CD14-positive monocyte (primary cell): Measurements from ENCODE around the gene CEP85L. TPM values are rescaled to one million over a fixed set of nuclear protein-coding genes. Genes with fewer than 3 reads are reported as not detected.

Experiments used
- DNase-seq, 3 donors: peaks; one replicate each; pipeline ENCODE4 v3.0.0-alpha.2; 2011 to 2022
- H2AFZ ChIP-seq: 2 replicates; pipeline ENCODE4 v1.6.0; 2012; ENCODE audit warnings: mild to moderate bottlenecking, low read depth, low read length, inconsistent platforms; ENCODE audit not compliant: insufficient read depth, poor library complexity, severe bottlenecking
- H3K27ac ChIP-seq, 2 donors: 1 replicate in 1 of 2; 2 replicates in 1 of 2; pipeline ENCODE4 v1.5.1; 2012 to 2013; ENCODE audit warnings: low read length in 2 of 2, control low read depth in 1 of 2, inconsistent platforms in 1 of 2, low read depth in 1 of 2, mild to moderate bottlenecking in 1 of 2
- H3K27me3 ChIP-seq, 2 donors: one replicate each; pipeline versions ENCODE4 v1.6.0 to v1.6.1; 2011 to 2013; ENCODE audit warnings: low read length in 2 of 2; ENCODE audit not compliant: control insufficient read depth in 2 of 2, insufficient read depth in 2 of 2
- H3K36me3 ChIP-seq, 2 donors: replicated peaks in 1 of 2; 1 replicate in 1 of 2; 2 replicates in 1 of 2; pipeline versions ENCODE4 v1.5.1 to v1.6.1; 2012 to 2013; ENCODE audit warnings: low read length in 2 of 2, control low read depth in 1 of 2, inconsistent platforms in 1 of 2, mild to moderate bottlenecking in 1 of 2; ENCODE audit not compliant: insufficient read depth in 2 of 2, control insufficient read depth in 1 of 2
- H3K4me1 ChIP-seq, 2 donors: 1 replicate in 1 of 2; 2 replicates in 1 of 2; pipeline versions ENCODE4 v1.5.1 to v1.6.1; 2012 to 2013; ENCODE audit warnings: low read length in 2 of 2, control low read depth in 1 of 2, inconsistent platforms in 1 of 2, mild to moderate bottlenecking in 1 of 2, moderate library complexity in 1 of 2; ENCODE audit not compliant: insufficient read depth in 2 of 2, control insufficient read depth in 1 of 2
- H3K4me2 ChIP-seq: replicated peaks from 2 replicates; pipeline ENCODE3; 2012; ENCODE audit warnings: low read length, moderate library complexity, mild to moderate bottlenecking; ENCODE audit not compliant: poor library complexity, severe bottlenecking; ENCODE audit errors: extremely low read depth
- H3K4me3 ChIP-seq, 3 experiments: fragments of 200-600 bp in 1 of 3; sonication (generic) in 1 of 3; replicated peaks in 1 of 3; 1 replicate in 2 of 3; 2 replicates in 1 of 3; pipeline ENCODE4 v1.5.1; 2011 to 2013; ENCODE audit warnings: low read length in 3 of 3, mild to moderate bottlenecking in 3 of 3, control low read depth in 2 of 3, low read depth in 2 of 3, inconsistent platforms in 1 of 3, moderate library complexity in 1 of 3
- H3K79me2 ChIP-seq: 2 replicates; pipeline ENCODE4 v1.6.0; 2012; ENCODE audit warnings: mild to moderate bottlenecking, control low read depth, inconsistent platforms, low read length, moderate library complexity; ENCODE audit not compliant: insufficient read depth
- H3K9ac ChIP-seq: 2 replicates; pipeline ENCODE4 v1.6.0; 2017; ENCODE audit warnings: low read length, mild to moderate bottlenecking; ENCODE audit not compliant: insufficient read depth, poor library complexity, severe bottlenecking
- H3K9me3 ChIP-seq, 2 donors: replicated peaks in 1 of 2; 1 replicate in 1 of 2; 2 replicates in 1 of 2; pipeline versions ENCODE4 v1.5.1 to v1.6.1; 2012 to 2013; ENCODE audit warnings: low read length in 2 of 2, control low read depth in 1 of 2; ENCODE audit not compliant: control insufficient read depth in 1 of 2, insufficient read depth in 1 of 2
- H4K20me1 ChIP-seq: 2 replicates; pipeline ENCODE4 v1.6.0; 2012; ENCODE audit warnings: mild to moderate bottlenecking, low read length, control low read depth, moderate library complexity; ENCODE audit not compliant: insufficient read depth
- H3K27ac Mint-ChIP-seq, 7 donors: one replicate each; pipeline ENCODE4 v1.8.0; 2020; ENCODE audit warnings: mild to moderate bottlenecking in 7 of 7, mixed read lengths in 7 of 7, moderate library complexity in 6 of 7, inconsistent platforms in 2 of 7
- H3K27me3 Mint-ChIP-seq, 3 donors: one replicate each; pipeline ENCODE4 v1.8.0; 2021 to 2022; ENCODE audit warnings: low read depth in 3 of 3, mild to moderate bottlenecking in 3 of 3, mixed read lengths in 3 of 3, moderate library complexity in 3 of 3, inconsistent platforms in 1 of 3
- H3K36me3 Mint-ChIP-seq, 2 donors: one replicate each; pipeline ENCODE4 v1.8.0; 2020; ENCODE audit warnings: mixed read lengths in 2 of 2, inconsistent platforms in 1 of 2, mild to moderate bottlenecking in 1 of 2
- H3K4me1 Mint-ChIP-seq: one replicate; pipeline ENCODE4 v1.8.0; 2020; ENCODE audit warnings: mild to moderate bottlenecking, mixed read lengths
- H3K4me3 Mint-ChIP-seq, 2 donors: one replicate each; pipeline ENCODE4 v1.8.0; 2020; ENCODE audit warnings: mild to moderate bottlenecking in 2 of 2, mixed read lengths in 2 of 2, moderate library complexity in 1 of 2
- H3K9me3 Mint-ChIP-seq, 7 donors: one replicate each; pipeline ENCODE4 v1.8.0; 2020 to 2022; ENCODE audit warnings: mixed read lengths in 7 of 7, mild to moderate bottlenecking in 6 of 7, moderate library complexity in 6 of 7, inconsistent platforms in 2 of 7
- CTCF ChIP-seq: fragments of 200-600 bp; IDR thresholded peaks from one replicate; pipeline ENCODE4 v1.8.0; 2022; ENCODE audit warnings: antibody characterized with exemption, mild to moderate bottlenecking
- WGBS: methylation state at CpG from one replicate; pipeline ENCODE4 v1.1.5; 2013; ENCODE audit warnings: missing lambda C conversion rate; ENCODE audit not compliant: insufficient coverage; 5-methylcytosine and 5-hydroxymethylcytosine counted together
- intact Hi-C, 2 donors: fragments of 100-400 bp; cut with micrococcal nuclease; formaldehyde crosslinking; loops; one replicate each; pipeline versions ENCODE4 v1.15.0 to v1.15.1; 2023
- polyA plus RNA-seq, 3 donors: library from polyadenylated mRNA; depleted of rRNA in 1 of 3; unstranded in 2 of 3; stranded (reverse) in 1 of 3; fragments of 300-500 nt in 2 of 3; fragments of >200 nt in 1 of 3; fragmentation: Illumina TruSeq in 2 of 3; gene quantifications; 1 replicate in 2 of 3; 2 replicates in 1 of 3; pipeline ENCODE4 v1.2.3, GENCODE V29; 2012 to 2021

CEP85L gene
- polyA plus RNA-seq, 3 donors = 14.9 to 38.3 (median 19.6) TPM

- H3K36me3 ChIP-seq = no peaks in the 10 kb centered on the region
- no peaks in the 10 kb centered on the region for H3K27me3 ChIP-seq
- TF ChIP-seq CTCF = no peak
- intact Hi-C loops = no loop called here
- no peaks in the 10 kb centered on the region for H3K9me3 ChIP-seq
- no peaks in the 10 kb centered on the region for H3K79me2 ChIP-seq
- H3K27ac Mint-ChIP-seq = no peak overlapping the region
- no CpG with 5 or more reads among the region's 1 CpG for WGBS
- H3K4me3 Mint-ChIP-seq = no peak overlapping the region
- H3K36me3 Mint-ChIP-seq = no peaks in the 10 kb centered on the region
- H3K4me2 ChIP-seq = no peak overlapping the region
- H3K4me1 ChIP-seq = no peaks in the 10 kb centered on the region
- H3K4me3 ChIP-seq = no peak overlapping the region
- peaks cover 7% of the 10 kb centered on the region for H3K4me1 Mint-ChIP-seq
- H3K27me3 Mint-ChIP-seq = no peaks in the 10 kb centered on the region
- peaks cover 0 to 3% (median 0%) of the 10 kb centered on the region in 7 donors for H3K9me3 Mint-ChIP-seq
- H3K9ac ChIP-seq = no peak overlapping the region
- H3K27ac ChIP-seq = no peak overlapping the region
- no peaks in the 10 kb centered on the region for H4K20me1 ChIP-seq
- no peak overlapping the region for H2AFZ ChIP-seq
- DNase-seq = no peak
Measured at GRCh38 chr6:118669561-118669960, 18.2 kb upstream of the CEP85L start.

GRCh38 chr6:118668761-118669385, 17.5 kb upstream of the CEP85L start:
- H3K9me3 ChIP-seq = no peaks in the 10 kb centered on the region
- H3K36me3 ChIP-seq = no peaks in the 10 kb centered on the region
- no peak overlapping the region for H3K27ac Mint-ChIP-seq
- no peak overlapping the region for H2AFZ ChIP-seq
- H3K27me3 ChIP-seq = no peaks in the 10 kb centered on the region
- H3K27me3 Mint-ChIP-seq = peaks cover 0 to 2% (median under 1%) of the 10 kb centered on the region in 3 donors
- TF ChIP-seq CTCF = no peak
- H3K36me3 Mint-ChIP-seq = no peaks in the 10 kb centered on the region
- no peaks in the 10 kb centered on the region for H4K20me1 ChIP-seq
- H3K27ac ChIP-seq = no peak overlapping the region
- intact Hi-C loops = no loop called here
- H3K79me2 ChIP-seq = no peaks in the 10 kb centered on the region
- WGBS = no CpG with 5 or more reads among the region's 1 CpG
- DNase-seq = no peak
- peaks cover 0 to 2% (median 0%) of the 10 kb centered on the region in 7 donors for H3K9me3 Mint-ChIP-seq
- H3K4me3 ChIP-seq = no peak overlapping the region
- no peak overlapping the region for H3K4me3 Mint-ChIP-seq
- no peak overlapping the region for H3K9ac ChIP-seq
- no peak overlapping the region for H3K4me2 ChIP-seq
- no peaks in the 10 kb centered on the region for H3K4me1 ChIP-seq
- peaks cover 12% of the 10 kb centered on the region for H3K4me1 Mint-ChIP-seq
